ENCODE data around the gene TRPV5. TPM values are rescaled to one million over a fixed set of nuclear protein-coding genes. Genes with fewer than 3 reads are reported as not detected.

The TRPV5 gene
- polyA plus RNA-seq, 1 experiment = not detected

DNA sequence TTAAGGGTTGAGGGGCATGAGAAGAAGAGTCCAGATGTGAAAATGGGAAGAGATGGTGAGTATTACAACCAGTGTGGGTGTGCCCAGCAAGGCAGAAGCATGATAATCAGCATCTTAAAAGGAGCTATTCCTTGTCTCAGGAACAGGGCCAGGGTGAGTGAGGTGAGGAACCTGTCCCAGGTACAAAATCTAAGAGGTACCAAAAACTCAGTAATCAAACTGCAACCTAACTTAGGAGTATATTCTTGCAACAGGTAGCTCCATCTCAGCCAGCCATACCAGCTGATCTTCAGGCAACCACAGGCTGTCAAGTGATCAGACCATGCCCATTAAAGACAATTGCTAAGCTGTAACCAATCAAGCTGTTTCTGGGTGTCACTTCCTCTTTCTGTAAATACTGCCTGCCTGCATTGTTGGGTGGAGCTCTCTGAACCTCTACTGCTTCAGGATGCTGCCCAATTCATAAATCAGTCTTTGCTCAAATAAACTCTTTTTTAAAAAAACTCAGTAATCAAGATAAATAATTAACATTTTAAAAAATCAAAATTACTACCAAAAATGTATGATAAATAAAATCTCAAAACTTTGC, 21.2 kb upstream of the TRPV5 start:
- CTCF ChIA-PET = no interaction called here
- TF ChIP-seq, protein P1, sequence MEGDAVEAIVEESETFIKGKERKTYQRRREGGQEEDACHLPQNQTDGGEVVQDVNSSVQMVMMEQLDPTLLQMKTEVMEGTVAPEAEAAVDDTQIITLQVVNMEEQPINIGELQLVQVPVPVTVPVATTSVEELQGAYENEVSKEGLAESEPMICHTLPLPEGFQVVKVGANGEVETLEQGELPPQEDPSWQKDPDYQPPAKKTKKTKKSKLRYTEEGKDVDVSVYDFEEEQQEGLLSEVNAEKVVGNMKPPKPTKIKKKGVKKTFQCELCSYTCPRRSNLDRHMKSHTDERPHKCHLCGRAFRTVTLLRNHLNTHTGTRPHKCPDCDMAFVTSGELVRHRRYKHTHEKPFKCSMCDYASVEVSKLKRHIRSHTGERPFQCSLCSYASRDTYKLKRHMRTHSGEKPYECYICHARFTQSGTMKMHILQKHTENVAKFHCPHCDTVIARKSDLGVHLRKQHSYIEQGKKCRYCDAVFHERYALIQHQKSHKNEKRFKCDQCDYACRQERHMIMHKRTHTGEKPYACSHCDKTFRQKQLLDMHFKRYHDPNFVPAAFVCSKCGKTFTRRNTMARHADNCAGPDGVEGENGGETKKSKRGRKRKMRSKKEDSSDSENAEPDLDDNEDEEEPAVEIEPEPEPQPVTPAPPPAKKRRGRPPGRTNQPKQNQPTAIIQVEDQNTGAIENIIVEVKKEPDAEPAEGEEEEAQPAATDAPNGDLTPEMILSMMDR (IDR thresholded peaks at IDR 0.05; ENCODE audit: low read depth, low read length) = no peak
- H3K9me3 ChIP-seq (ENCODE audit: control insufficient read depth, insufficient read depth, low read length) = peaks cover 23% of the 10 kb centered on the region; the same call in 1 of the 2 replicates
- no peak overlapping the region for H3K4me3 ChIP-seq (ENCODE audit: low read depth, low read length)
- H3K27me3 ChIP-seq (ENCODE audit: control insufficient read depth, insufficient read depth, low read length) = no peaks in the 10 kb centered on the region
- no peak for DNase-seq (ENCODE audit: low read depth, low spot score)
- H3K27ac ChIP-seq (ENCODE audit: low read depth, low read length) = no peak overlapping the region
- POLR2A ChIA-PET = no interaction called here

DNA sequence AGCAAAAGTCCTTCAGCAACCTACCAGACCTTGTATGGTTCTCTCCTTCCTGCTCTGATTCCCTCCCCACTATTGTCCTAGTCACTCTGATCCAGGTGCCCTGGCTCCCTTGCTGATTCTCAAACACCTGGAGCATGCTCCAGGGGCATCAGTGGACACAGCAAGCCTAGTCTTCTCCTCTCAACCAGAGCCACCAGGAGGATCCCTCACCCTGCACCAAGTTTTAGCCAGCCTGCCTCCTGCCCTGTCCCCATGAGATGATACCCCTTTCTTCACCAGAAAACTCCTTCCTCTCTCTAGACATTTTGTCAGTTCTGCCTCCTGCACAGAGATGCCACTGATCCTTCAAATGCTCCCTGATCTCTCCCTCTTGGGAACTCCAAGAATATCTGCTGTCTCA, 16.7 kb upstream of the TRPV5 start:
- H3K4me3 ChIP-seq (ENCODE audit: low read depth, low read length) = no peak overlapping the region
- TF ChIP-seq, protein P1 (IDR thresholded peaks at IDR 0.05; ENCODE audit: low read depth, low read length) = no peak
- no peaks in the 10 kb centered on the region for H3K27me3 ChIP-seq (ENCODE audit: control insufficient read depth, insufficient read depth, low read length)
- POLR2A ChIA-PET = no interaction called here
- no peak overlapping the region for H3K27ac ChIP-seq (ENCODE audit: low read depth, low read length)
- H3K9me3 ChIP-seq (ENCODE audit: control insufficient read depth, insufficient read depth, low read length) = peaks cover 27% of the 10 kb centered on the region
- CTCF ChIA-PET = no interaction called here
- DNase-seq (ENCODE audit: low read depth, low spot score) = no peak

GRCh38 chr7:142948603-142949002, 15.1 kb upstream of the TRPV5 start:
- CTCF ChIA-PET = no interaction called here

DNA sequence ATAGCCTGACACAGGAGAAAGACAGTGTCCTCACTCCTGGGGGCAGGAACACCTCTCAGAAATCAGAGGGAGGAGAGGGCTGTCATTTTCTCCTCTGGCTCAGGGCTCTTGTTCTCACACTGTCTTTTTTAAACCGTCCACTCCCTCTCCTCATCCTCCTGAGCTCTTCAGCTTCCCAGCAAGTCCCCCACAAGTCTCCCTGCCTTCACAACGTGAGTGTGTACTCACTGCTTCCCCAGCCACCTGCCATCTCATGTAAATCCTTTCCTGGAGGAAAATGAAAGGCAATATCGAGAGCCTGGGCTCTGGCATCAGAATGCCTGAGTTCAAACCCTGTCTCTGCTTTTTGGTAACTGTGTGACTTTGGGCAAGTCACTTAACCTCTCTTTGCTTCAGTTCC, 11.5 kb upstream of the TRPV5 start:
- no peak for DNase-seq (ENCODE audit: low read depth, low spot score)
- TF ChIP-seq, protein P1 (IDR thresholded peaks at IDR 0.05; ENCODE audit: low read depth, low read length) = no peak
- Histone ChIP-seq H3K4me3 (ENCODE audit: low read depth, low read length) (no peak overlapping the region), H3K9me3 (ENCODE audit: control insufficient read depth, insufficient read depth, low read length) (peaks cover 46% of the 10 kb centered on the region), H3K27me3 (ENCODE audit: control insufficient read depth, insufficient read depth, low read length) (no peaks in the 10 kb centered on the region), H3K27ac (ENCODE audit: low read depth, low read length) (no peak overlapping the region)
- ChIA-PET POLR2A (no interaction called here), CTCF (no interaction called here)

More at GRCh38 chr7:142948603-142949002, 15.1 kb upstream of the TRPV5 start:
- Histone ChIP-seq H3K4me3 (ENCODE audit: low read depth, low read length) (no peak overlapping the region), H3K27me3 (ENCODE audit: control insufficient read depth, insufficient read depth, low read length) (no peaks in the 10 kb centered on the region), H3K27ac (ENCODE audit: low read depth, low read length) (no peak overlapping the region), H3K9me3 (ENCODE audit: control insufficient read depth, insufficient read depth, low read length) (peaks cover 31% of the 10 kb centered on the region)
- no peak for DNase-seq (ENCODE audit: low read depth, low spot score)
- TF ChIP-seq, protein P1 (IDR thresholded peaks at IDR 0.05; ENCODE audit: low read depth, low read length) = no peak
- POLR2A ChIA-PET = no interaction called here

GRCh38 chr7:142943706-142944268, 10.2 kb upstream of the TRPV5 start:
- ChIA-PET POLR2A (no interaction called here), CTCF (no interaction called here)
- H3K27ac ChIP-seq (ENCODE audit: low read depth, low read length) = no peak overlapping the region
- peaks cover 52% of the 10 kb centered on the region for H3K9me3 ChIP-seq (ENCODE audit: control insufficient read depth, insufficient read depth, low read length)
- no peak for DNase-seq (ENCODE audit: low read depth, low spot score)
- TF ChIP-seq, protein P1 (IDR thresholded peaks at IDR 0.05; ENCODE audit: low read depth, low read length) = no peak
- no peak overlapping the region for H3K4me3 ChIP-seq (ENCODE audit: low read depth, low read length)
- H3K27me3 ChIP-seq (ENCODE audit: control insufficient read depth, insufficient read depth, low read length) = no peaks in the 10 kb centered on the region

Data from AG04450 (cell line).